A673 (cell line): ENCODE measurements around the gene SERPINB1.

Experiments
- CTCF ChIP-seq: fragments of 300-800, 200-600 bp; sonication (generic); conservative IDR thresholded peaks from 2 replicates; pipeline ENCODE4 v1.5.1; 2017; ENCODE audit warnings: low read depth, mild to moderate bottlenecking, antibody characterized with exemption, low read length, moderate library complexity, mixed read lengths
- EZH2 ChIP-seq: fragments of 200-600 bp; sonication (generic); IDR thresholded peaks from 2 replicates; pipeline ENCODE4 v1.6.1; 2017; ENCODE audit warnings: borderline replicate concordance, low read depth, mild to moderate bottlenecking, mixed read lengths, antibody characterized with exemption, low read length; ENCODE audit not compliant: poor library complexity, severe bottlenecking

- TF ChIP-seq CTCF (no peak), EZH2 (no peak)
Measured at GRCh38 chr6:2866171-2866846, 24.6 kb upstream of the SERPINB1 start.
